HG02571 (cell line): Measurements from ENCODE around the gene DNAJC30.
"Not testable (repeated sequence)": the region's sequence is repeated elsewhere in the genome, so short reads cannot be mapped to it uniquely, and the experiment has no call there.

Source experiments
- ATAC-seq: cut with Tn5 transposase; IDR thresholded peaks from one replicate; pipeline ENCODE4 v1.9.1; 2021; ENCODE audit warnings: mild to moderate bottlenecking, moderate library complexity; ENCODE audit not compliant: unreplicated experiment

Gene DNAJC30

GRCh38 chr7:73683056-73683787 lies at the start of gene DNAJC30, which contains the start of gene BUD23:
Gene DNAJC30 (minus strand): TSS chr7:73683453. CDS start chr7:73683423, 30 bp downstream.
Gene BUD23 (plus strand): TSS chr7:73683597. CDS start chr7:73683626, 29 bp downstream.
- peak; percentile 93 for ATAC-seq

GRCh38 chr7:73732397-73732796 lies 49.1 kb upstream of the DNAJC30 start:
- ATAC-seq = no peak

GRCh38 chr7:73730485-73730884 lies 47.2 kb upstream of the DNAJC30 start:
- ATAC-seq = no peak

GRCh38 chr7:73728551-73728950 lies 45.3 kb upstream of the DNAJC30 start:
- no peak for ATAC-seq

GRCh38 chr7:73727952-73728351 lies 44.7 kb upstream of the DNAJC30 start:
- no peak for ATAC-seq

GRCh38 chr7:73726083-73726466 lies 42.8 kb upstream of the DNAJC30 start:
- ATAC-seq = no peak

GRCh38 chr7:73723813-73724212 lies 40.6 kb upstream of the DNAJC30 start:
- ATAC-seq = no peak

- ATAC-seq = no peak
These were observed 39.5 kb upstream of the DNAJC30 start for GRCh38 chr7:73722785-73723184.

- not testable (repeated sequence) for ATAC-seq
These were observed 38.9 kb upstream of the DNAJC30 start for GRCh38 chr7:73722182-73722581.

GRCh38 chr7:73721377-73721817 lies 38.1 kb upstream of the DNAJC30 start:
- no peak for ATAC-seq

GRCh38 chr7:73720443-73720842 lies 37.2 kb upstream of the DNAJC30 start:
- ATAC-seq = not testable (repeated sequence)

GRCh38 chr7:73719806-73720169 lies 36.5 kb upstream of the DNAJC30 start:
- no peak for ATAC-seq

- ATAC-seq = peak; percentile 60
These were observed 35.9 kb upstream of the DNAJC30 start, which contains the start of gene STX1A for GRCh38 chr7:73718905-73719805. Gene STX1A (minus strand): TSS chr7:73719669. CDS start chr7:73719631, 38 bp downstream.

GRCh38 chr7:73718438-73718881 lies 35.2 kb upstream of the DNAJC30 start:
- ATAC-seq = no peak

GRCh38 chr7:73717991-73718405 lies 34.7 kb upstream of the DNAJC30 start:
- no peak for ATAC-seq

- ATAC-seq = no peak
These were observed 34.0 kb upstream of the DNAJC30 start for GRCh38 chr7:73717025-73717807.

- ATAC-seq = no peak
These were observed 33.2 kb upstream of the DNAJC30 start for GRCh38 chr7:73716318-73716890.

GRCh38 chr7:73715648-73716317 lies 32.5 kb upstream of the DNAJC30 start:
- ATAC-seq = no peak

- ATAC-seq = not testable (repeated sequence)
These were observed 30.1 kb upstream of the DNAJC30 start for GRCh38 chr7:73713319-73713718.

GRCh38 chr7:73712773-73713172 lies 29.5 kb upstream of the DNAJC30 start:
- ATAC-seq = no peak
